Testis (tissue), 2 donors: ENCODE results near the gene SCAF8.

Experiments used
- POLR2A ChIP-seq: fragments of 450-650 bp; IDR thresholded peaks from one replicate; pipeline ENCODE4 v1.6.1; 2017; ENCODE audit warnings: antibody characterized with exemption, mild to moderate bottlenecking, moderate library complexity
- TF ChIP-seq, protein P1 (sequence below), 3 experiments: fragments of 450-650 bp in 2 of 3; fragments of 200-600 bp in 1 of 3; sonication (generic) in 1 of 3; IDR thresholded peaks; one replicate each; pipeline ENCODE4 v1.5.1; 2016 to 2019; ENCODE audit warnings: antibody characterized with exemption in 3 of 3, mild to moderate bottlenecking in 2 of 3, moderate library complexity in 1 of 3

DNA sequence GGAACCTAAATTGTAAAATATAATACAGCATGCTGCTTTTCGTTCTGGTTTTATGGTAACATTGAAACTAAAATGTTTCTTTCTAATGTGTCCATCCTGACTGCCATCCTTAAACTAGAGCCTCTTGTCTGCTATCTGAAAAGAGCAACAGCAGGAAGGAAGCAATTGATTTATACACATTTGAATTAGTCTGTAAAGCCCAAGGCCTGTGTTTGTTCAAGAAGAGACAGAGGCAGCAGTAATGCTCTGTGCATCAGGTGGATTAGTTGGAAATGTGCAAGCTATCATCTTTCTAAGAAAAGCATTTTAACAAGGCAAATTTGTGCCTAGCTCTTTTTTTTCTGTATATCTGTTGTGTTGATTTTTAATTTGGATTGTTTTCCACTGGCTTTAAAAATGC lies 128.6 kb downstream of the SCAF8 start:
- TF ChIP-seq, protein P1, sequence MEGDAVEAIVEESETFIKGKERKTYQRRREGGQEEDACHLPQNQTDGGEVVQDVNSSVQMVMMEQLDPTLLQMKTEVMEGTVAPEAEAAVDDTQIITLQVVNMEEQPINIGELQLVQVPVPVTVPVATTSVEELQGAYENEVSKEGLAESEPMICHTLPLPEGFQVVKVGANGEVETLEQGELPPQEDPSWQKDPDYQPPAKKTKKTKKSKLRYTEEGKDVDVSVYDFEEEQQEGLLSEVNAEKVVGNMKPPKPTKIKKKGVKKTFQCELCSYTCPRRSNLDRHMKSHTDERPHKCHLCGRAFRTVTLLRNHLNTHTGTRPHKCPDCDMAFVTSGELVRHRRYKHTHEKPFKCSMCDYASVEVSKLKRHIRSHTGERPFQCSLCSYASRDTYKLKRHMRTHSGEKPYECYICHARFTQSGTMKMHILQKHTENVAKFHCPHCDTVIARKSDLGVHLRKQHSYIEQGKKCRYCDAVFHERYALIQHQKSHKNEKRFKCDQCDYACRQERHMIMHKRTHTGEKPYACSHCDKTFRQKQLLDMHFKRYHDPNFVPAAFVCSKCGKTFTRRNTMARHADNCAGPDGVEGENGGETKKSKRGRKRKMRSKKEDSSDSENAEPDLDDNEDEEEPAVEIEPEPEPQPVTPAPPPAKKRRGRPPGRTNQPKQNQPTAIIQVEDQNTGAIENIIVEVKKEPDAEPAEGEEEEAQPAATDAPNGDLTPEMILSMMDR (IDR thresholded peaks at IDR 0.05): no peak
- TF ChIP-seq POLR2A: no peak
